HuH-7.5 (cell line): ENCODE data around the gene TEKT4.
"Not testable (repeated sequence)": the region's sequence is repeated elsewhere in the genome, so short reads cannot be mapped to it uniquely, and the experiment has no call there.

ENCODE experiments used
- DNase-seq: peaks from one replicate; pipeline ENCODE4 v3.0.0; 2011; ENCODE audit warnings: low spot score

The TEKT4 gene

DNA sequence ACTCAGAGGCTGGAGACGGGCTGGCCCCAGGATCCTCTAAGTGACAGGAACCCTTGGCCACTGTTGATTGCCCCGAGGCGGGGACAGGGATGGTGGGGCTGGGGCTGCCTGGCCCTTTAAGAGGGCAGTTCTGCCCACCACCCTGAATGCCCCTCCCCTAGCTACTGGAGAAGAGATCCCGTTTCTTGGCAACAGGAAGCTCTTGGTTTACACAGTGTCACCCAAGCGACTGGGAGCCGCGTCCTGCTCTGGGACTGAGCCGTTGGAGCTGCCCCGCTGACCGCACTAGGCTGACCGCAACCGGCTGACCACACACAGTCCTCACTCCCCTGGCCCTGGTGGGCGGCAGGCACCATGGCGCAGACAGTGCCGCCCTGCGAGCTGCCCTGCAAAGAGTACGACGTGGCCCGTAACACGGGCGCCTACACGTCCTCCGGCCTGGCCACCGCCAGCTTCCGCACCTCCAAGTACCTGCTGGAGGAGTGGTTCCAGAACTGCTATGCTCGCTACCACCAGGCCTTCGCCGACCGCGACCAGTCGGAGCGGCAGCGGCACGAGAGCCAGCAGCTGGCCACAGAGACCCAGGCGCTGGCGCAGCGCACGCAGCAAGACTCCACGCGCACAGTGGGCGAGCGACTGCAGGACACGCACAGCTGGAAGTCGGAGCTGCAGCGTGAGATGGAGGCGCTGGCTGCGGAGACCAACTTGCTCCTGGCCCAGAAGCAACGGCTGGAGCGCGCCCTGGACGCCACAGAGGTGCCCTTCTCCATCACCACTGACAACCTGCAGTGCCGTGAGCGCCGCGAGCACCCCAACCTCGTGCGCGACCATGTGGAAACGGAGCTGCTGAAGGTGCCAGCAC is at the start of gene TEKT4:
Gene TEKT4 (plus strand): TSS at position 205 of the 862 bp plus-strand sequence. CDS start 150 bp downstream, at position 355.
- no peak for DNase-seq

DNA sequence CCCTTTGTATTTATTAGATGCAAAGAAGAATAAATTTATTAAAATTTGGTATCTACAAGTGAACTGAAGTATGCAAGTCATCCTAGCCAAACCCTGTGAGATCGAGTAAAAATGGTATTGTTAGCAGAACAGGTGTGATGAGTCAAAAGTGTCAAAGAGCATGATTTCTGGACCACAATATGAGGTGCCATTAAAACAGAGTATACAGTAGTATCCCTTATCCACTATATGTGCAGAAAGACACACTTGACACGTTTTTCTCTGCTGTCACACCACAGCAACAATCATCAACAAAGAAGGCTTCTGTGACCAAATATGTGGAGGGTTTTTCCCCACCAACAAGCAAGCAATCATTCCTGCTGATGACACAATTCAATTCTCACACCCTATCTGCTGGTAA is 32.0 kb upstream of the TEKT4 start:
- DNase-seq: not testable (repeated sequence)

GRCh38 chr2:94856856-94857255 is 14.4 kb upstream of the TEKT4 start:
- DNase-seq: not testable (repeated sequence)

- not testable (repeated sequence) for DNase-seq
Measured at GRCh38 chr2:94857367-94858162, 13.7 kb upstream of the TEKT4 start.

GRCh38 chr2:94858163-94858888 is 12.9 kb upstream of the TEKT4 start:
- not testable (repeated sequence) for DNase-seq

GRCh38 chr2:94861308-94862152 is 9.7 kb upstream of the TEKT4 start:
- no peak for DNase-seq

DNA sequence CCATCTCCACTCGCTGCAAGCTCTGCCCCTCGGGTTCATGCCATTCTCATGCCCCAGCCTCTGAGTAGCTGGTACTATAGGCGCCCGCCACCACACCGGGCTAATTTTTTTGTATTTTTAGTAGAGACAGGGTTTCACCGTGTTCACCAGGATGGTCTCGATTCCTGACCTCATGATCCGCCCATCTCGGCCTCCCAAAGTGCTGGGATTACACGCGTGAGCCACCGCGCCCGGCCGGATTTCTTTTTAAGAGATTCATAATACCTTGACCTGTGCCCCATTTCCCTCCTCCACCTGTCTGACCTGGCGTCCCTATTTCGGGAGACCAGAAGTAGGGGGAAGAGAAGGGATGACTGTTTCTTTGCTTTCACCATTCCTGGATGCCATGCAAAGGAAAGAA is 8.3 kb upstream of the TEKT4 start:
- not testable (repeated sequence) for DNase-seq

DNA sequence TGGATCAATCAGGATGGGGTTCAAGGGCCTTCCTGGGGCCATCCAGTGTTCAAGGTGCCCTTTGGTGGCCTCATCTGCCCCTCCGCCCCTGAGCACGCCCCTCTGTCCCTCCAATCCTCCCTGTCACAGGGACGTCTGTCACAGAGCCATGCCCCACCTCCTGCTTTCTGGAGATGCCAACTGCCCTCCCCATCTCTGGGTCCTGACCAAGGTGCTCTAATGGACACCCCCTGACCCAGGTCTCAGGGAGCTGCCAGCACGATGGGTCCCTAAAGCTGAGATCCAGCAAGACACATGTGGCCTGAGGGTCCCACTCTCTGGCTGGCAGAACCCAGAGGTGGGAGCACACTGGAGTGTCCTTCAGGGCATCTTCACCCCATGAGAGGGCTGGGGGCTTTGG is 2.1 kb upstream of the TEKT4 start:
- DNase-seq: no peak

DNA sequence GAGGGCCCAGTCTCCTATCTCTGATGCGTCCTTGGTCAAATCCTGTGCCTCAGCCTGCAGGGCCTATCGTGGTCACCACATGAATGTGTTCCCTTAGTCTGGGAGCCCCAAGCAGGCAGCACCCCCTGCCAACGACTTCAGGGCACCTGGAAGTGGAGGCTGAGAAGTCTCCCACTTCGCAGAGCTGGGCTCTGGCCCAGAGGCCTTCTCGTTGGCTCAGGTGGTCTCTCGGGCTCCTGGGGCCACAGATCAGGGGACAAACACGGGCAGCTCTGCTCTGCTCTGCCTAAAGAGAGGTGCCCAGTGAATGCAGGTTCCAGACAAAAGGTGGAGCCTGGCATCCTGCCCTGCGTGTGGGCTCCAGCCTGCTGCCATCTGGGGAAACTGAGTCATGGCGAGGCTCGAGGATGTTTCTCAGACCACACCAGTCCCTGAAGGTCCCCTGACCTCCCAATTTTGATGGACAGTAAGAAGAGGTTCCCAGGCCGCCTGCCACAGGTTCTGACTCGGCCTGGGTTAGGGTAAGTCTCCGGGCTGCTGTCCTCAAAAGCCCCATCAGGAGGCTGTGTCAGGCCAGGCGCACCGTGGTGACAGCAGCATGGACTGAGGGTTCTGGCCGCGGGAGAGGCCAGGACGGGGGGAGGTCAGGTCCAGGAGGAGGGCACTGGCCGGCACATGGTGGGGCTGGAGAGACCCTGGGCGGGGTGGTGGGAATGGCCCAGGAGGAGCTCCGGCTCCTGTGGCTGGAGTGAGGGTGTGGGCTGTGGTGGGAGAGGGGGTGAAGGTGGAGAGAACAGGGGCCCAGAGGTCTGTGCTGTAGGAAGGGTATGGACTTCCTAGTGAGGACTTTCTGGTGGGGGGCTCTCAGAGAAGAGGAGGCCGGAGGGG is 1.4 kb upstream of the TEKT4 start:
- DNase-seq: no peak

DNA sequence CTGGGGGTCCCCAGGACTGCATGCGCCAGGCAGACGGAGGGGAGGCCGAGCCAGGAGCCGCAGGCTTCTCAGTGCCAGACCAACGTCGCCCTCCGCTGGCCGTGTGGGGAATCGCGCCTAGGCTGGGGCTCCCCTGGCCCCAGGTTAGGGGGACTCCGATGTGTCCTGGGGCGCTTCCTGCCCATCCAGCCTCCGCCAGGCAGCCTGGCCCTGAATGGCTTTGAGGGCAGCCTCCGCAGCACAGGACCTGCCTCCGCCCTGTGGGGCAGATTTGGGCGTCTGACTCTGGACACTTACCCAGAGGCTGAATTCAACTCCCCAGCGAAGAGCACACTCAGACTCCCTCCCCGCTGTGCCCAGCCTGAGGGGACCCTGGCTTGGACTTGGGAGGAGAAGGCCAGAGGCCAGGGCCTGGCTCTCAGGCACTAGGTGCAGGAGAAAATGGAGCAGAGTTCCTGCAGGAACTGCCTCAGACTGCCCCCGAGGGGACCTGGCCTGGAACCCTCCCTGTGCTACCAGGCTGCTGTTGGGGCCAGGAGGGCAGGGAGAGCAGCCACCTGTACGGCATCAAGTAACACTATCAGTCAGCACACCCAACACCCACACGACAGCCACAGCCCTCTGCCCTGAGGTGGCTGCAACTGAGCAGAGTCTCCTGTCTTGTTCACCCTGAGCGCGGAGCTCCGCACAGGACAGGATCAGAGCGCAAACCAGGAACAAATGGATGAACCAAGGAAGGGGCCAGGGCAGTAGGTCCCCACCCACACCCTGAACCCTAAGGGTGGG is 597 bp upstream of the TEKT4 start:
- no peak for DNase-seq

DNA sequence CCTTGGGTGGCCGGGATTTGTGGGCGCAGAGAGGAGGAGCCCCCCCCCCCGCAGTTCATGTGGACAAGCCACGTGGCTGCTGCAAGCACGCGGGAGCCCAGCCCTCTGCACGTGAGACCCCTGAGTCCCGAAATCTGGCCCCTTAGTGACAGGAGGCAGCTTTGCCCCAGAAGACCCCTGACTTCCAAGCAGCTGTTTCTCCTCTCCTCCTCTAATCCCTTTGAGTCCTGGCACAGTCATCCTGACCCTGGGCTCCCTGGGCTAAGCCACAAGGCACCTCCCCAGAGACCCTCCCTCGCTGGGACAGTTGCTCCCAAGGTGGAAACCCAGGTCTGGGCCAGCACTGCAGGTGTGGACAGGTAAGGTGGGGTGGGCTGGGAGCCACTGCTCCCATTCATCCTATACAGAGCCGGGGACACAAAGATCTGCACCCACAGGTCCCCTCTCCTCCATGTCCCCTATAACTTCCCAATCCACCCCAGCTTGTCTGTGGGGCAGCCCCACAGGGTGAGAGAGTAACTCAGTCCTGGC is 923 bp downstream of the TEKT4 start:
- DNase-seq: no peak

GRCh38 chr2:94872676-94873361 is 1.6 kb downstream of the TEKT4 start:
- DNase-seq: no peak

- no peak for DNase-seq
Measured at GRCh38 chr2:94873362-94874276, 2.4 kb downstream of the TEKT4 start.

DNA sequence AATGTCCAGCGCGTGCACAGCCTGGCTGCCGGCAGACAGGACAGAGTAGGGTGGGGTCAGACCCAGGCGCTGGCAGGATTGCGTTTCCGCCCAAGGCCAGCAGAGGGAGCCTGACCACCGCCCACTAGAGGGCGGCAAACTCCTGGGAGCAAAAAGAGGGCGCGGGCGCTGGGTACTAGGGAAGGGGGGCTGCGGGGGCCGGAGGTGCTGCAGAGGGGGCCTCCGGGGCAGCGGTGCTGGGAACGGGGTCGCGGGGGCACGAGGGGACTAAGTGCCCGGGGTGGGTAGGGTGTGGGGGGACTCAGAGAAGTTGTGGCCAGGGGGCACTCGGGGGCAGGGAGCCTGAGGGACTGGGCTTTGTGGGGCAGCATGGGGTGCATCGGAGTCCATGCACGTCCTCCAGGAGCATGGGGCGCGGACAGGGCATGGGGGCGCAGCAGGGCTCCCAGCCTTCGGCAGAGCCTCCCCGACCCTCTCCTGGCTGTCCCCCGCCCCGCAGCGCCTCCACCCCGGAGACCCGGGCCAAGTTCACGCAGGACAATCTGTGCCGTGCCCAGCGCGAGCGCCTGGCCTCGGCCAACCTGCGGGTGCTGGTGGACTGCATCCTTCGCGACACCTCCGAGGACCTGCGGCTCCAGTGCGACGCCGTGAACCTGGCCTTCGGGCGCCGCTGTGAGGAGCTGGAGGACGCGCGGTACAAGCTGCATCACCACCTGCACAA is 3.2 kb downstream of the TEKT4 start:
- DNase-seq: peak; percentile 82

DNA sequence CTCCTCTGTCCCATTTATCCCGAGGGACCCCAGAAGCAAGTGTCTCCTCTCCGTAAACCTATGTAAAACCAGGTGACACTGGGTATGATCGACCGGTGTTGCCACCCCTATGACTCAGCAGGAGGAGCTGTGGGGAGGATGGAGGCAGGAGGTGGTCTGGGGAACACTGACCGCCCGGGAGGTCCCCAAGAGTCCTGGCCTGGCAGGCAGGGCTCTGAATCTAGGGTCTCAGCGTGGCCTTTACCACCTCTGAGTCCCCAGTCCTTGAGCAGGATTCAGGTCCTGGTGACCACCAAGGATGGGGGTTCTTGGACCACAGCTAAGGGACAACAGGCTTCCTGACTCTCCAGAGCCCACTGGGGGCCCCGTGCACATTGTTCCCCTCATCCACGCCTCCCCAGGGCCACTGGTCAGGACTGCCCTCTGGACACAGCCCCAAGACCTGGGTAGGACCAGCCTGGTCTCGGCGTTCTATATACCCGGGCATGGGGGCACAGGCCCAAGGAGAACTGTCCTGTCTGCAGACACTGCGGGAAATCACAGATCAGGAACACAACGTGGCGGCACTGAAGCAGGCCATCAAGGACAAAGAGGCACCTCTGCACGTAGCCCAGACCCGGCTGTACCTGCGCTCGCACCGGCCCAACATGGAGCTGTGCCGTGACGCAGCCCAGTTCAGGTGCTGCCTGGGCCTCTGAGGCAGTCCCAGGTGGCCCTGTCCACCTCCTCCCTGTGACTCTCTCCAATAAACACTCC is 4.0 kb downstream of the TEKT4 start:
- no peak for DNase-seq

DNA sequence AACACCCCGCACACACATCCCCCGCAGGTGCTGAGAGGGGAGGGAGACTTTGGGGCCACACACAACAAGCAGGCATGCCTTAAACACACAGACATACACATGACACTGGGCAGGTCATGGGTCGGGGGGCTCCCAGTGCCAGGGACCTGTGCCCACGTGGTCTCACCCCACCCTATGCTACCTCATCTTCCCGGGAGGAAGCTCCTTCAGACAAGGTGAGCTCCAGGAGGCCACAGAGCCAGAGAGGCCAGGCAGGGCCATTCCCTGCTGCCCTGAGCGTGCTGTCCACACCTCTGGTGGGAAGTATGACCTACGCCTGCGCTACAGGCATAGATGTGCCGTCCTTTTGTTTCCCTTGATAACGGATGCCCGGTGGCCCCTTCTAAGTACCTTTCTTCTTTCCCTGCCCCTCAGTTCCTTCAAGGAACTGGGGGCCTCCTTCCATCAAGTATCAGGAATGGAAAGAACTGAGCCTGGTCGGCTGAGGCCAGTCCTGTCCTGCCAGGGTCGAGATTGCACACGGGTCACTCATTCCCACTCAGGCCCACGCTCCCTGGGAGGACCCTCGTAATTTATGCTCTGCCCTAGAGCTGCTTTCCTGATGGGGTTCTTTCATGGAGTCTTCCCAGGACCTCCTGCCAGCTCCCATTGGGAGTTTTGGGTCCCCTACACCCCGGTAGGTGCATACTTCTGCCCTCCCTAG is 4.7 kb downstream of the TEKT4 start:
- no peak for DNase-seq
